ENCODE data around the gene PPP2R5C.

Gene PPP2R5C

DNA sequence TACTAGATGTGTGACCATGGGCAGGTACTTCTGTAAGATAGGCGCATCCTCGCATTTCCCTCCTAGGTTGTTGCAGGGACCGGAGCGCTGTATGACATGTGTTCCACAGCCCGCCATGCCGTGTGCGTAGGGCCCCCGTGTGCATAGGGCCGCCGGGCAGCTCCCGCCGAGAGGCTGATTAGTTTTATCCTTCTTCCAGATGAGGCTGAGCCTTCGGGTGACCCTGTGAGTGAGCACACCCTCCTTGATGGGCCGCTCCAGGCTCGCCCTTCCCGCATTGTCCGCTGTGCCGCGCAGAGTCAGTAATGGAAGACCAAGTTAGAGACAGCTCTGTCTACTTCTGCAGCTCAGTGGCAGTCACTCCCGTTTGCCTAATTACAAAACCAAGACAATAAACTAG is 130.0 kb downstream of the PPP2R5C start:
- TF ChIP-seq, protein P1, sequence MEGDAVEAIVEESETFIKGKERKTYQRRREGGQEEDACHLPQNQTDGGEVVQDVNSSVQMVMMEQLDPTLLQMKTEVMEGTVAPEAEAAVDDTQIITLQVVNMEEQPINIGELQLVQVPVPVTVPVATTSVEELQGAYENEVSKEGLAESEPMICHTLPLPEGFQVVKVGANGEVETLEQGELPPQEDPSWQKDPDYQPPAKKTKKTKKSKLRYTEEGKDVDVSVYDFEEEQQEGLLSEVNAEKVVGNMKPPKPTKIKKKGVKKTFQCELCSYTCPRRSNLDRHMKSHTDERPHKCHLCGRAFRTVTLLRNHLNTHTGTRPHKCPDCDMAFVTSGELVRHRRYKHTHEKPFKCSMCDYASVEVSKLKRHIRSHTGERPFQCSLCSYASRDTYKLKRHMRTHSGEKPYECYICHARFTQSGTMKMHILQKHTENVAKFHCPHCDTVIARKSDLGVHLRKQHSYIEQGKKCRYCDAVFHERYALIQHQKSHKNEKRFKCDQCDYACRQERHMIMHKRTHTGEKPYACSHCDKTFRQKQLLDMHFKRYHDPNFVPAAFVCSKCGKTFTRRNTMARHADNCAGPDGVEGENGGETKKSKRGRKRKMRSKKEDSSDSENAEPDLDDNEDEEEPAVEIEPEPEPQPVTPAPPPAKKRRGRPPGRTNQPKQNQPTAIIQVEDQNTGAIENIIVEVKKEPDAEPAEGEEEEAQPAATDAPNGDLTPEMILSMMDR (IDR thresholded peaks at IDR 0.05; ENCODE audit: control extremely low read depth, extremely low read depth, low read depth, missing control alignments), result no peak
- no peak for DNase-seq (ENCODE audit: extremely low spot score)
- POLR2A ChIA-PET, result interaction anchor here (0.6 kb wide), 1 partner anchor 233 kb away, joined by 5 read pairs; no protein-coding TSS in a partner anchor
- CTCF ChIA-PET, result interaction anchor here (1.0 to 2.3 kb wide), 3 partner anchors 12 to 120 kb away, joined by 3 to 8 read pairs (median 3); no protein-coding TSS in a partner anchor

DNA sequence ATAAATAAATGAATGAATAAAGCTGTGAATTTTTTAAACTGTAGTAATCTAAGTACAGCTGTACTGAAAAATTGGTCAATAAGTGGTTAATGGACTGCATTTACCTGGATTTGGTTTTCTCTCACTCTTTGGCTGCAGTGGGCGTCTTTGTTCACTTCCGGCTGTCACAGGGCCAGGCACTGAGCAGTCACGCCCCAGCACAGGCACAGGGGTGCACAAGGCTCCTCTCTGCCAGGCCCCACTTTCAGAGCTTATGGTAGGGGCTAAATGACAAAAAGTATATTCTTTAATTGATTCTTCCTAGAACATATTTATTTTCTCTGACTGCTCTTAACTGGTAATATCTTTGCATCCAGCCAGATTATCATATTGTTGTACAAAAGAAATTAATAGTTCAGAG is 132.2 kb downstream of the PPP2R5C start:
- POLR2A ChIA-PET, result no interaction called here
- CTCF ChIA-PET, result interaction anchor here (1.0 kb wide), 1 partner anchor 9 kb away, joined by 3 read pairs; no protein-coding TSS in a partner anchor
- TF ChIP-seq, protein P1 (IDR thresholded peaks at IDR 0.05; ENCODE audit: control extremely low read depth, extremely low read depth, low read depth, missing control alignments), result no peak
- DNase-seq (ENCODE audit: extremely low spot score), result no peak

DNA sequence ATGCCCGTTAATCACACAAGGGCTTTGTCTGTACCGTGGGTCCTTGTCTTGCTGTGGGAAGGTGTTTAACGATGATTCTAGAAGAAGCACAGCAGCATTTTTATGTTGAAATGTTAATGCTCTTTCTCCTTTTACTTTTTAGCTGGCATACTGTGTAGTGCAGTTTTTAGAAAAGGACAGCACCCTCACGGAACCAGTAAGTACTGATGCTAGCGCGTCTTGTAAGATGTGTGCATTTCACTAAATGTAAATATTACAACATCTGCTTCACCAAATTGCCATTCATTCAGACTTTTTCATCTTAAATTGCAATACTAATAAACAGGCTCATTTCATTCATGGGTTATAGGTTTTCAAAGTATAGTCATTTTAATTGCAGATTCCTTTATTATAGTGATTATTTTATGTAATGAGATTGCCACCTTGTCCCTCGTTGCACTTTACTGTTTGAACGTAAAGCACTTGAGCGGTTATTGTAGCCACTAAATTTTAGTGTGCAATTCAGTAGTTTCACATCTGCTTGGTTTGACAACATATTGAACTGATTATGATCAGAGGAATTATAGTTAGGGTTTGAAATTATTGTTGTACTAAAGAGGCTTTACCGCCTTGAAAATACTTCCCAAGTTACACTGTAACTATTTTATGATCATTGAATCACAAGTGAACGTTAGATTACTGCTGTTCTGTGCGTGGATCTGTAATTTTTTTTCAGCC is 133.0 kb downstream of the PPP2R5C start:
- ChIA-PET POLR2A (no interaction called here), CTCF (no interaction called here)
- DNase-seq (ENCODE audit: extremely low spot score), result no peak
- TF ChIP-seq, protein P1 (IDR thresholded peaks at IDR 0.05; ENCODE audit: control extremely low read depth, extremely low read depth, low read depth, missing control alignments), result no peak

DNA sequence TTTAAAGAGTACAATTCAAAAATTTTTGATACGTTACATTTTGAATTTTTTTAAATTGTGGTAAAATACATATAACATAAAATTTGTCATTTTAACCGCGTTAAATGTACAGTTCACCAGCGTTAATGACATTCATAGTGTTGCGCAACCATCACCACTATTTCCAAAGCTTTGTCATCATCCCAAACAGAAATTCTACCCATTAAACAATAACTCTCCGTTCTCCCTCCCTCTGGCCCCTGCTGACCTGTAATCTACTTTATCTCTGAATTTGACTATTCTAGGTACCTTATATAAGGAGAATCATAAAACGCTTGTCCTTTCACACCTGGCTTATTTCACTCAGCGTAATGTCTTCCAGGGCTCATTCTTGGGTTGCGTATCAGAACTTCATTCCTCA is 133.7 kb downstream of the PPP2R5C start:
- ChIA-PET POLR2A (no interaction called here), CTCF (no interaction called here)
- TF ChIP-seq, protein P1 (IDR thresholded peaks at IDR 0.05; ENCODE audit: control extremely low read depth, extremely low read depth, low read depth, missing control alignments), result no peak
- no peak for DNase-seq (ENCODE audit: extremely low spot score)

DNA sequence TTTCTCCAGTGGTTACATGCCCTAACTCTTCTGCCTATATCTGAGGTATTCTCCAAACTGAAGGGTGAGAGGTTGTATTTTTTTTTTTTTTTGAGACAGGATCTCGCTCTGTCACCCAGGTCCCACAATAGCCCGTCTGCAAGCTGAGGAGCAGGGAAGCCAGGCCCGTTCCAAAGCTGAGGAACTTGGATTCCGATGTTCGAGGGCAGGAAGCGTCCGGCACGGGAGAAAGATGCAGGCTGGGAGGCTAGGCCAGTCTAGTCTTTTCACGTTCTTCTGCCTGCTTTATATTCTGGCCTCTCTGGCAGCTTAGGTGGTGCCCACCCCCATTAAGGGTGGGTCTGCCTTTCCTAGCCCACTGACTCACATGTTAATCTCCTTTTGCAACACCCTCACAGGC is 135.8 kb downstream of the PPP2R5C start:
- TF ChIP-seq, protein P1 (IDR thresholded peaks at IDR 0.05; ENCODE audit: control extremely low read depth, extremely low read depth, low read depth, missing control alignments), result no peak
- POLR2A ChIA-PET, result no interaction called here
- CTCF ChIA-PET, result interaction anchor here (1.3 to 1.5 kb wide), 2 partner anchors 12 to 19 kb away, joined by 3 to 6 read pairs; no protein-coding TSS in a partner anchor
- no peak for DNase-seq (ENCODE audit: extremely low spot score)

DNA sequence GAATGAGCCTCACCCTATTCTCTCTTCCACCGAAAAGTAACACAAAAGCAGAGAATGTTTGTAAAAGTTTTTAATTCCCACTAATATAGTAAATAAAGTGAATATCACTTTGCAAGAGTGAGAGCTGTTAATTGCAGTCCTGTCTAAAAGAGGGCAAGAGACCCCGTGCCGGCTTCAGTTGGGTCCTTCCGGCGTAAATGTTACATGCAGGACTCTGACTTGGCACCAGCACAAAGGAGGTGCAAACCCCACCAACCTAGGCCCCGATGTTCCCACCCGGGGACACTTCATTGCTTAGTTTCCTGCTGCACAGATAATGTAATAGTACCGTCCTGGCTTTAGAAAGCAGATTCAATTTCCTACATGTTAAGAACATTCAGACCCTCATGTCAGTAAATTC is 136.9 kb downstream of the PPP2R5C start:
- DNase-seq (ENCODE audit: extremely low spot score), result no peak
- ChIA-PET POLR2A (no interaction called here), CTCF (interaction anchor here (1.0 to 2.4 kb wide), 2 partner anchors 128 to 130 kb away, joined by 4 to 11 read pairs; no protein-coding TSS in a partner anchor)
- TF ChIP-seq, protein P1 (IDR thresholded peaks at IDR 0.05; ENCODE audit: control extremely low read depth, extremely low read depth, low read depth, missing control alignments), result no peak

All from GM10248 (cell line).